ENCODE measurements around the gene DNMT3A.

Gene DNMT3A

DNA sequence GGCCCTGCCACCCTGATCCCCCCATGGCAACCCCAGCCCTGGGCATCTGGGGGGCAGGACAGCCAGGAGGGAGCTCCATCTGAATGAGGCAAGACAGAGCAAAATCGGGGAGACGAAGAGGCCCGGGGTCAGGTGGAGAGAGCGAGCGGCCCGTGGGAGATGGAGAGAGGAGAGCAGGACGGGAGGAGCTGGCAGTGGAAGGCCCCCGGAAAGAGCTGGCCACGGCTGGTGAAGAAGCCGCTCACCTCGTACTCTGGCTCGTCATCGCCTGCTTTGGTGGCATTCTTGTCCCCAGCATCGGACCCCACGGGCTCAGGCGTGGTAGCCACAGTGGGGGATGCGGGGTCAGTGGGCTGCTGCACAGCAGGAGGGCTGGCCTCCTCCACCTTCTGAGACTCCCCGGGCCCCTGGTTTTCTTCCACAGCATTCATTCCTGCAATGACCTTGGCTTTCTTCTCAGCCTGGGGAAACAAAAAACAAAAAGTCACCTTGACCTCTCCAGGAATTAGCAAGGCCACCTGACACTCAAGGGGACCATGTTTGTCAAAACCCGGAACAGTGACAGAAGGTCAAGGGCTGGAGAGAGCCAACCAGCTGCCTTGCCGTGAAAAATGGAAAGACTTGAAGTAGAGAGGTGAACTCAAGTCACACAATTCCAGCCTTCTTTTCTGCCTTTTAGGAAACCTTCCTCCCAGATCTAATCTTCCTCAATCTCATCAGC is 93.8 kb downstream of the DNMT3A start:
- no peak for DNase-seq
- TF ChIP-seq POLR2A (IDR thresholded peaks at IDR 0.05; ENCODE audit: low read length) (no peak), GATA1 (IDR thresholded peaks at IDR 0.05; ENCODE audit: low read depth, low read length) (no peak)

DNA sequence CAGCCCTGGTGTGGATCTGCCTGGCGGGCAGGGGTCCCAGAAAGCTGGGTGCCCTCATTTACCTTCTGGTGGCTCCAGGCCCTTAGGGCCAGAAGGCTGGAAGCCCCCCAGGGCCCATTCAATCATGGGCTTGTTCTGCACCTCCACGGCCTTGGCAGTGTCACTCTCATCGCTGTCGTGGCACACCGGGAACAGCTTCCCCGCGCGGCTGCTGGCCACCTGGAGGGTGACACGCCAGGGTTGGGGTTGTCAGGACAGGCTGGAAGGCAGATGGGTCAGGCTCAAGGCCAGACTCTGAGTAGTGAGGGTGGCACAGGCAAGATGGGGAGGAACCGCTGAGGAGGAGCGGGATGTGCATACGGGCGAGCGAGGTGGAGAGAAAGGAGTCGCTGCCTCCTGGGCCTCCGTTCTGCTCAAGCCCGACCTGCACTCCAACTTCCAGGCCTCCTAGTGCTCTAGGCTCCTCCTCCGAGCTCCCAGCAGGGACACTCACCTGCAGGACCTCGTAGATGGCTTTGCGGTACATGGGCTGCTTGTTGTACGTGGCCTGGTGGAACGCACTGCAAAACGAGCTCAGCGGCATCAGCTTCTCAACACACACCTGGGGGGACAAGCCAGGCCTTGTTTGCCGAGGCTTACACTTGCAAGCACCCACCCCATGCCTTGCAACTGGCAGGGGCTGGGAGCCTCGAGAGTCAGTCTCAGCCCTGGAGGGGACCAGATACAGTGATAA is 95.0 kb downstream of the DNMT3A start:
- no peak for DNase-seq
- TF ChIP-seq POLR2A (IDR thresholded peaks at IDR 0.05; ENCODE audit: low read length), result no peak
- TF ChIP-seq GATA1 (IDR thresholded peaks at IDR 0.05; ENCODE audit: low read depth, low read length), result no peak

DNA sequence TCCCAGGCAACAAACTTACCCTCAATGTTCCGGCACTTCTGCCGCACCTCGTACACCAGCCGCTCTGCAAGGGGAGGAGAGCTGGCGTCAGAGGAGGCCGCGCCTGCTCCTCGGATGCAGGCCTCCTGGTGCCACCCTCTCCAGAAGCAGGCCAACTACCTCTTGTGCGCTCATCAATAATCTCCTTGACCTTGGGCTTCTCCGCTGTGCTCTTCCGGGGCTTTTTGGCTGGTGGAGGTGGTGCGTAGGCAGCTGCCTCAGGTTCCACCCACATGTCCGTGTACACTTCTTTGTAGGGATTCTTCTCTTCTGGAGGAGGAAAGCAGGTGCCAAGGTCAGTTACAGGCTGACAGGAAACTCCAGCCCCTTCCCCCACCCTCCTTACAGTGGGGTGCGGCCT is 95.7 kb downstream of the DNMT3A start:
- DNase-seq, result no peak
- TF ChIP-seq GATA1 (IDR thresholded peaks at IDR 0.05; ENCODE audit: low read depth, low read length), result no peak
- TF ChIP-seq POLR2A (IDR thresholded peaks at IDR 0.05; ENCODE audit: low read length), result no peak

DNA sequence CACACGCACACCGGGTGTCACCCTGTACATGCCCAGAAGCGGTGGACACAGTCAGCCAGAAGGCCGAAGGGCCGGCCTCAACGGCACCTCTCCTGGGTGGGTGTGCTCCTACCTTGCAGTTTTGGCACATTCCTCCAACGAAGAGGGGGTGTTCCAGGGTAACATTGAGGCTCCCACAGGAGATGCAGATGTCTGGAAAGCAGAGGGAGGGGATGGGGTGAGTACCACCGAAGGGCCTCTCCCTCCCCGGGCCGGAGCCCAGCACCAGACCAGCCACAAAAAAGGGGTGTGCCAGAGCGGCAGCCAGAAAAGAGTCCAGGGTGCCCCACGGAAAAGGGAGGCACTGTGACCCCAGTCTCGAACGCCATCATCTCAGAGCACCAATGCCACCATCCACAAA is 96.6 kb downstream of the DNMT3A start:
- no peak for DNase-seq
- TF ChIP-seq GATA1 (IDR thresholded peaks at IDR 0.05; ENCODE audit: low read depth, low read length) (no peak), POLR2A (IDR thresholded peaks at IDR 0.05; ENCODE audit: low read length) (no peak)

DNA sequence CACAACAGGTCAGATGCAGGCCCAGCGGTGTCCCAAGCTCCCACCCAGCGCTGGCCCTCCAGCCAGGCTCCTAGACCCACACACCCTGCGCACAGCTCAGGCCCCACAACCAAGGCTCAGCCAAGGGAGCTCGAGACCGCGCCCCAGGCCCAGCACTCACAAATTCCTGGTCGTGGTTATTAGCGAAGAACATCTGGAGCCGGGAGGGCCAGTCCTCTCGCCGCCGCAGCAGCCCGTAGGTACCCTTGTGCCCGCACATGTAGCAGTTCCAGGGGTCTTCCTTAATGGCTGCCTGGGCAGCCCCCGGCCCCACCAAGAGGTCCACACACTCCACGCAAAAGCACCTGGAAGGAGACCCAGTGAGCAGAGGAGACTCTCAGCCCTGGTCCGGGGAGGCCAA is 97.7 kb downstream of the DNMT3A start:
- no peak for DNase-seq
- no peak for TF ChIP-seq GATA1 (IDR thresholded peaks at IDR 0.05; ENCODE audit: low read depth, low read length)
- no peak for TF ChIP-seq POLR2A (IDR thresholded peaks at IDR 0.05; ENCODE audit: low read length)

DNA sequence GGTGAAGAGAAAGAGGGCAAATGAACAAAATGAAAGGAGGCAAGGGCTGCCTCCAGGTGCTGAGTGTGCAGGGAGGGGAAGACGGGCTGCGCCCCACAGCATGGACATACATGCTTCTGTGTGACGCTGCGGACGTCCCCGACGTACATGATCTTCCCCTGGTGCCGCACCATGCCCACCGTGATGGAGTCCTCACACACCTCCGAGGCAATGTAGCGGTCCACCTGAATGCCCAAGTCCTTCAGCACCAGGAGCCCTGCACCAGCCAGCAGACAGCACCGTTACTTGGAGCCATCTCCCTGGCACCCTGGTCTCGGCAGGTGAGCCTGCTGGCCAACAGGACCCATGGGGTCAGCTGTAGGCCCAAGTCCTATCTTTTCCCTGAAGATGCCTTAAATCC is 100.3 kb downstream of the DNMT3A start:
- TF ChIP-seq GATA1 (IDR thresholded peaks at IDR 0.05; ENCODE audit: low read depth, low read length), result no peak
- TF ChIP-seq POLR2A (IDR thresholded peaks at IDR 0.05; ENCODE audit: low read length), result no peak
- no peak for DNase-seq

DNA sequence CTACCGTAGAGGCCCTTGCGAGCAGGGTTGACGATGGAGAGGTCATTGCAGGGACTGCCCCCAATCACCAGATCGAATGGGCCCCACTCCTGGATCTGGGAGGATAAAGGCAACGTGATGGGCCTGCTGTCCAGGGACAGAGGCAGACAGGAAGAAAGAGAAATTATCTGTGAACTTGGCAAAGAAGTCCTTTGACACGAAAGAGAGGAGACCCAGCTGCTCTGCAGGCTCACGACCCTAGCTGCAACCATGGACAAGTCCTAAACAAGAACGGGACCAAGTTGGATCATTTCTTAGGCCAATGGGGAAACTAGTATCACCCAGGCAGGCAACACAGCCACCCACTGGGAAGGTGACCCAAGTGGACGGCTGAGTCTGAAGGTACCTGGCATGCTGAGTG is 101.1 kb downstream of the DNMT3A start:
- no peak for DNase-seq

DNA sequence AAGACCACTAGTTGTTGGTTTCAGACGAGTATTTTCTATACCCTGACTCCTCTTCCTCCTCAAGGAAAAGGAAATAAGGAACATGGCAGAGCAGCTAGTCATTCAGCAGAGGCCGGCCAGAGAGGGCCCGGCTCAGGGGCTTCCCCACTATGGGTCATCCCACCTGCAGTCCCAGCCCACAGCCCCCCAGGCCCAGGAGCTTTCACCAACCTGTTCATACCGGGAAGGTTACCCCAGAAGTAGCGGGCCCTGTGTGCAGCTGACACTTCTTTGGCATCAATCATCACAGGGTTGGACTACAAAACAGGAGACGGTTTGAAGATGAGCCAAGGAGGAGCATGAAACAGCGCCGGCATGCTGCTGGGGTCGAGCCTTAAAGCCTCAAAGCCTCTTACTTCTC is 102.8 kb downstream of the DNMT3A start:
- no peak for DNase-seq
- TF ChIP-seq POLR2A (IDR thresholded peaks at IDR 0.05; ENCODE audit: low read length), result no peak
- no peak for TF ChIP-seq GATA1 (IDR thresholded peaks at IDR 0.05; ENCODE audit: low read depth, low read length)

More for the DNA sequence above, 101.1 kb downstream of the DNMT3A start:
- TF ChIP-seq GATA1 (IDR thresholded peaks at IDR 0.05; ENCODE audit: low read depth, low read length) (no peak), POLR2A (IDR thresholded peaks at IDR 0.05; ENCODE audit: low read length) (no peak)

DNA sequence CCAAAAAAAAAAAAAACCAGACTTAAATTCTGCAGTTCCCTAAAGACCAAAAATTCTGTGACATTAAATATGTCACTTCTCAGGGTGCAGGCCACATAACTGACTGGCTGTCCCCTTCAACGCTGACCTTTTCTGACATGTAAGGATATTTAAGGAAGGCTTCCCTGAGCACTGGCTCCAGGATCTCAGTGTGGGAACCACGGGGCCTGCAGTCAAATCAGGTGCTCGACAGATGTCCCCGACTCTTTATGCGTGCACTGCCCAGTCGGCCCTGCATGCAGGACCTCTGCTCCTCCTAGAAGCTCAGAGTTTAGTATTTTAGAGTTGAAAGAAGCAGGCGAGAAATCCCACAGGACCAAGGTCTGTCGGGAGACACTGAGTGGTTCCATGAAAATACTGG is 104.0 kb downstream of the DNMT3A start:
- TF ChIP-seq POLR2A (IDR thresholded peaks at IDR 0.05; ENCODE audit: low read length) (no peak), GATA1 (IDR thresholded peaks at IDR 0.05; ENCODE audit: low read depth, low read length) (no peak)
- no peak for DNase-seq

DNA sequence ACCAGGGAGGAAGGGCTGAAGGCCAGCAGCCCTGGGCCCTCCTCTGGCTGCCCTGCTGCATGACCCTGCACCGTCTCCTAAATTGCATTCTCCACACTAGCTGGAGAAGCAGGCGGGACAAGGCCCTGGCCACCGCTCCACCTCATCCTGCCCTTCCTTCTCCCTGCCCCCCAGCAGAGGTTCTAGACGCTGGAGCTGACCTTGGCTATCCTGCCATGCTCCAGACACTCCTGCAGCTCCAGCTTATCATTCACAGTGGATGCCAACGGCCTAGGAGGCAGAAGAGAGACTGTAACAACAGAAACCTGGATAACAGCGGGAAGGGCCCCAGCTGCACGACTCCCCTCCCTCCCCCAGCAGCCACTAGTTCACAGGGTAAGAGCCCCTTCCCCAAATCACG is 105.0 kb downstream of the DNMT3A start:
- no peak for DNase-seq
- TF ChIP-seq POLR2A (IDR thresholded peaks at IDR 0.05; ENCODE audit: low read length) (no peak), GATA1 (IDR thresholded peaks at IDR 0.05; ENCODE audit: low read depth, low read length) (no peak)

DNA sequence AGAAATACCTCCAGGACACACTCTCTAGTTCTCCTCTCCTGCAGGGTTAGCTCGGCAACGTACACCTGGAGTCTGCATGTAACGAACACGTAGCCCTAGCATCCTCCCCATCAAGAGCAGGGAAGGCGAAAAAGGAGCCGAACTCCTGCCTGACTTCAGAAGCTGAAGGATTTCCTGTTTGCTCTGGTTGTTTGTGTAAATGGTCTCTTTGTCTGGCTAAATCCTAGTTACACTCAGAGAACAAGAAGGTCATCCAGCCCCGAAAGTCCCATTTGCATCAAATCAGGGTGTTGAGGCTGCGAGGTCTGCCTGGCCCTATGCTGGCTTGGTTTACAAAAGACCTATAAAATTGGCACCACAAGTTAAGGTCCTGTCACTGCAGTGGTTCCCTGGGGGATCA is 107.0 kb downstream of the DNMT3A start:
- TF ChIP-seq POLR2A (IDR thresholded peaks at IDR 0.05; ENCODE audit: low read length) (no peak), GATA1 (IDR thresholded peaks at IDR 0.05; ENCODE audit: low read depth, low read length) (no peak)
- no peak for DNase-seq

DNA sequence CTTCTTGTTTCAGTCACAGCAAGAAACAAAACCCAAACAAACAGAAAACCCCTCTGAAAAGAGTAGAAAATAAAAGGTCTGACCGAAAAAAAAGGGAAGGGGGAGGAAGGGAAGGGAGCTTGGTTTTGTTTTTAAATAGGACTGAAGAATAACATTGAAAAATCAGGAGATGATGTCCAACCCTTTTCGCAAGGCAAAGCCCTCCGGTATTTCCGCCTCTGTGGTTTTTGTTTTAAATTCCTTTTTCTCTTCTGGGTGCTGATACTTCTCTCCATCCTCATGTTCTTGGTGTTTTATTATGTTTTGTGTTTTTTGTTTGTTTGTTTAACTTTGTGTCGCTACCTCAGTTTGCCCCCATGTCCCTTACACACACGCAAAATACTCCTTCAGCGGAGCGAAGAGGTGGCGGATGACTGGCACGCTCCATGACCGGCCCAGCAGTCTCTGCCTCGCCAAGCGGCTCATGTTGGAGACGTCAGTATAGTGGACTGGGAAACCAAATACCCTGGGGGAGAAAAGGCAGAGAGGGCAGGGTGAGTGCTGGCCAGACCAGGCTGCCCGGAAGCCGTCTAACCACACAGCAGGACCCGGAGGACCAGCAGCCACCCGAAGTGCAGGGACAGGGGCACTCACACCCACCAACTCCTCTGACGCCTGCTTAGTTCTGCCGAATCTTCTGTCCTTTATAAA is 107.7 kb downstream of the DNMT3A start:
- DNase-seq, result no peak
- TF ChIP-seq GATA1 (IDR thresholded peaks at IDR 0.05; ENCODE audit: low read depth, low read length) (no peak), POLR2A (IDR thresholded peaks at IDR 0.05; ENCODE audit: low read length) (no peak)

DNA sequence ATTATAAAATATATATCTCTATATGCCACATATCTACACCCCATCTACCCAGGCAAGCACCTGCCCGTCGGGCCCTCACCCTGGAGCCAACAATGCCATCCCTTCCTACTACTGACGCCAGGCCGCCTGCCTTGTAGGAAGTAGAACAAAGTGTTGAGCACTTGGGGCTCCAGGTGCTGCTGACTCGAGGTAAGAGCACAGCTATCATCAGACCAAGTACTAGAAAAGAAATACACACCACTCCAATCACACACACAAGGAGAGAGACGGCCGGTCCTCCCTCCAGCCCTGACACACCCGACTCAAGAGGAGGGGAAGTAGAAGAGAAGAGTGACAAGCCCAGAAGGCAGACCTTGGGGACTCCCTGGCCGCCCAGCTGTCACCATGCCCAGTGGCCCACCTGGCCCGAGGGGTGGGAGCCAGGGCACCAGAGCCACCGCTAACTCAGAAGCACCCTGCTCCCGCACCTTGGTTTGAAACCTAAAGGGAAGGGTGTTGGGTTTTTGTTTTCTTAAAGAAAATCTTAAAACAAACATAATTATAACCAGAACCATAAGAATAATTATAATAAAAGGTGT is 109.4 kb downstream of the DNMT3A start:
- no peak for TF ChIP-seq GATA1 (IDR thresholded peaks at IDR 0.05; ENCODE audit: low read depth, low read length)
- TF ChIP-seq POLR2A (IDR thresholded peaks at IDR 0.05; ENCODE audit: low read length), result no peak
- DNase-seq, result no peak

DNA sequence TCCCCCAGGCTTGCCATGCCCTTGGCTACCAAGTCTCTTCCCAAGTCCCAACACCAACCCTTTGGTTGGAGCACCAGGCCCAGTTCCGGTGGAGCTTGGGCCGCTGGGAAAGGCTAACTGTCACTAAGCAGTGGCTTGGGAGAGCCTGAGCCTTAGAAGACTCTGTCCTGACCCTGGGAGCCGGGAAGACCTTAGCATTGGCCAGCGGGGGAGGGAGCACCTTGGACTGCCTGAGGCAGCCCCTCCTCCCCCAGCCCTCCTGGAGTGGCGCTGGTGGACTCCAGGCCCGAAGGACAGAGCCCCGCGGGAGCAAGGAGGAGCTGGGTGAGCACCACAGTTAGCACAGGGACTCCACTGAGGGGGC is 110.8 kb downstream of the DNMT3A start:
- DNase-seq, result no peak
- no peak for TF ChIP-seq GATA1 (IDR thresholded peaks at IDR 0.05; ENCODE audit: low read depth, low read length)
- TF ChIP-seq POLR2A (IDR thresholded peaks at IDR 0.05; ENCODE audit: low read length), result no peak
